22Rv1 (cell line): Measurements from ENCODE around the gene MALSU1.

ENCODE experiments used
- CTCF ChIP-seq: fragments of 450-650 bp; IDR thresholded peaks from 2 replicates; pipeline ENCODE4 v1.5.1; 2017; ENCODE audit warnings: mild to moderate bottlenecking
- ZFX ChIP-seq: fragments of 450-650 bp; IDR thresholded peaks from 2 replicates; pipeline ENCODE4 v1.6.1; 2017; ENCODE audit warnings: antibody characterized with exemption, borderline replicate concordance

DNA sequence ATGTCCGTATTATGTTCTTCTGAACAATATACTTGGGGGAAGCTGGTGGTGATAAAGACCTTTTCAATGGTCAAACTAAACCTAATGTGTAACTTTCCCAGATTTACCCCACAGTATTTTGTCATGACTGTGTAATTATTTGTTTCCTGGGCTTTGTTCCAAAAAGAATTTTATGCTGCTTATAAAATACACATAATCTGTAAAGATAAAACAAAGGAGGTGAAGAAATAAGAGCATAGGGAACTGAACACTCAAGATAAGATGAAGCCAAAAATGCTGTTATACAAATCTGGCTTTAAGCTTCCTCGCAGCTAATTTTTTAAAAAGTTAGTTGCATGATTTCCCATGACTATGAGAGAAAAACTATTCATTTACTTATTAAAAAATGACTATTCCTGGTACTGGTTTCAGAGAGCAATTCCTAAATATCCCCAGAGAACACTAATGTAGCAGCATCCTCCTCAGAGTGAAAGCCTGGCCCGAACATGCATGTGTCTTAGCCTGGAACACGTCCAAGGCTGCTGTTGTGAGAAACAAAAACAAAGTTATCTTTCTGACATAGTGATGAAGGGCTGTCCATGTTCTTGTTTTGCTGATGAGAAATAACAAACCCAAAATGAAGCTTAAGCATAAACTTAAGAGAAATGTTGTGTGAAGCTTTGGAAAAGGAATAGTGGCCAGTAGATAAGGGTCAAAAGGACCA, 33.9 kb downstream of the MALSU1 start:
- TF ChIP-seq CTCF (no peak), ZFX (no peak)
